WTC11 (cell line): ENCODE results near the gene CPT1B. TPM values are rescaled to one million over a fixed set of nuclear protein-coding genes. Genes with fewer than 3 reads are reported as not detected.

Source experiments
- ATAC-seq: fragments of 200-7000 bp; cut with Tn5 transposase; 2 replicates; pipeline ENCODE4 v1.10.0; 2021; ENCODE audit warnings: mild to moderate bottlenecking, moderate library complexity
- CTCF ChIA-PET: fragments of 300-600 bp; sonication (Branson Sonifier 250); formaldehyde crosslinking; loops from one replicate; lab custom pipeline; 2021; ENCODE audit warnings: antibody characterized with exemption; lab: Charles Lee
- POLR2A ChIA-PET: fragments of 350-600 bp; sonication (Branson Sonifier 250); formaldehyde crosslinking; loops from one replicate; lab custom pipeline; 2021; ENCODE audit warnings: antibody characterized with exemption; lab: Charles Lee
- DNase-seq: peaks from one replicate; pipeline ENCODE4 v3.0.0; 2021; ENCODE audit warnings: low spot score
- H3K27ac Mint-ChIP-seq: 2 replicates; pipeline ENCODE4 v1.8.0; 2021; ENCODE audit warnings: mixed read lengths
- H3K27me3 Mint-ChIP-seq: 2 replicates; pipeline ENCODE4 v1.8.0; 2021; ENCODE audit warnings: low read depth, mild to moderate bottlenecking, moderate library complexity, mixed read lengths
- H3K36me3 Mint-ChIP-seq: 2 replicates; pipeline ENCODE4 v1.8.0; 2021; ENCODE audit warnings: mixed read lengths
- H3K4me1 Mint-ChIP-seq: 2 replicates; pipeline ENCODE4 v1.8.0; 2022; ENCODE audit warnings: mixed read lengths
- H3K4me3 Mint-ChIP-seq: 2 replicates; pipeline ENCODE4 v1.8.0; 2021; ENCODE audit warnings: mild to moderate bottlenecking, moderate library complexity, mixed read lengths
- H3K9me3 Mint-ChIP-seq: 2 replicates; pipeline ENCODE4 v1.8.0; 2021; ENCODE audit warnings: mixed read lengths
- CREB1 ChIP-seq: sonication (generic); formaldehyde crosslinking; IDR thresholded peaks from 2 replicates; pipeline ENCODE4 v1.8.0; 2023; ENCODE audit warnings: mild to moderate bottlenecking, missing genetic modification reagents
- ELF4 ChIP-seq: sonication (generic); formaldehyde crosslinking; IDR thresholded peaks from 2 replicates; pipeline ENCODE4 v1.8.1; 2022; ENCODE audit warnings: low read depth, mild to moderate bottlenecking, moderate library complexity, missing genetic modification reagents
- FOXP1 ChIP-seq: sonication (generic); formaldehyde crosslinking; IDR thresholded peaks from 2 replicates; pipeline ENCODE4 v1.8.0; 2022; ENCODE audit warnings: missing genetic modification reagents, mild to moderate bottlenecking, moderate library complexity, borderline replicate concordance
- GTF2I ChIP-seq: fragments of 250-450 bp; sonication (Bioruptor Pico); conservative IDR thresholded peaks from 2 replicates; pipeline ENCODE4 v1.4.0; 2021; ENCODE audit warnings: mild to moderate bottlenecking
- HMGXB4 ChIP-seq: sonication (generic); formaldehyde crosslinking; IDR thresholded peaks from 2 replicates; pipeline ENCODE4 v1.8.1; 2023; ENCODE audit warnings: mild to moderate bottlenecking, moderate library complexity, missing genetic modification reagents
- KAT7 ChIP-seq: sonication (generic); formaldehyde crosslinking; IDR thresholded peaks from 2 replicates; pipeline ENCODE4 v1.8.1; 2023; ENCODE audit warnings: missing genetic modification reagents, mild to moderate bottlenecking, borderline replicate concordance
- MAX ChIP-seq: sonication (generic); formaldehyde crosslinking; IDR thresholded peaks from 2 replicates; pipeline ENCODE4 v1.8.0; 2022; ENCODE audit warnings: mild to moderate bottlenecking, missing genetic modification reagents
- MLX ChIP-seq: sonication (generic); formaldehyde crosslinking; IDR thresholded peaks from 2 replicates; pipeline ENCODE4 v1.8.1; 2023; ENCODE audit warnings: mild to moderate bottlenecking, missing genetic modification reagents, moderate library complexity
- USF1 ChIP-seq: sonication (generic); formaldehyde crosslinking; IDR thresholded peaks from 2 replicates; pipeline ENCODE4 v1.8.0; 2022; ENCODE audit warnings: mild to moderate bottlenecking, missing genetic modification reagents
- ZNF138 ChIP-seq: sonication (generic); formaldehyde crosslinking; conservative IDR thresholded peaks from 2 replicates; pipeline ENCODE4 v1.8.1; 2022; ENCODE audit warnings: mild to moderate bottlenecking, moderate library complexity, missing genetic modification reagents
- ZNF263 ChIP-seq: sonication (generic); formaldehyde crosslinking; IDR thresholded peaks from 2 replicates; pipeline ENCODE4 v1.8.1; 2022; ENCODE audit warnings: low read depth, mild to moderate bottlenecking, moderate library complexity, missing genetic modification reagents
- ZNF396 ChIP-seq: fragments of 250-450 bp; sonication (Bioruptor Pico); IDR thresholded peaks from 2 replicates; pipeline ENCODE4 v1.8.0; 2021; ENCODE audit warnings: mild to moderate bottlenecking, moderate library complexity, borderline replicate concordance
- ZNF416 ChIP-seq: fragments of 250-450 bp; sonication (Bioruptor Pico); IDR thresholded peaks from 2 replicates; pipeline ENCODE4 v1.9.0; 2021; ENCODE audit warnings: mild to moderate bottlenecking, inconsistent platforms
- ZNF671 ChIP-seq: fragments of 250-450 bp; sonication (Bioruptor Pico); IDR thresholded peaks from 2 replicates; pipeline ENCODE4 v1.8.0; 2021; ENCODE audit warnings: mild to moderate bottlenecking
- total RNA-seq: library from RNA; stranded (reverse); gene quantifications from 3 replicates; pipeline ENCODE4 v1.2.3, GENCODE V29; 2021

The CPT1B gene
- total RNA-seq, 1 experiment from 2014 or later = 33.7 TPM

- peaks cover 31% of the 10 kb centered on the region for H3K36me3 Mint-ChIP-seq
- ChIA-PET CTCF (interaction anchor here (1.8 kb wide), 1 partner anchor 10 kb away, joined by 10 read pairs; the partner anchor contains the start of gene SYCE3), POLR2A (no interaction called here)
- no peaks in the 10 kb centered on the region for H3K9me3 Mint-ChIP-seq
- TF ChIP-seq FOXP1 (CRISPR knock-in tag) (no peak), ZNF416 (CRISPR knock-in tag) (no peak), GTF2I (CRISPR knock-in tag) (no peak), ZNF263 (CRISPR knock-in tag) (no peak), USF1 (no peak)
- no peak overlapping the region for H3K27ac Mint-ChIP-seq
- no peak overlapping the region for H3K4me3 Mint-ChIP-seq
- no peaks in the 10 kb centered on the region for H3K4me1 Mint-ChIP-seq
- H3K27me3 Mint-ChIP-seq = no peaks in the 10 kb centered on the region
- DNase-seq (no peak), ATAC-seq (no peak)
Observed at GRCh38 chr22:50572965-50573364, 5.3 kb downstream of the CPT1B start.

GRCh38 chr22:50571264-50572175 lies 6.7 kb downstream of the CPT1B start:
- ChIA-PET CTCF (interaction anchor here (1.2 to 1.8 kb wide), 2 partner anchors 9 kb away, joined by 3 to 10 read pairs; partner anchors contain the start of gene SYCE3), POLR2A (no interaction called here)
- TF ChIP-seq KAT7 (CRISPR knock-in tag) = no peak
- H3K4me3 Mint-ChIP-seq = no peak overlapping the region
- ATAC-seq = no peak
- H3K27me3 Mint-ChIP-seq = no peaks in the 10 kb centered on the region
- DNase-seq = no peak
- H3K36me3 Mint-ChIP-seq = peaks cover 31% of the 10 kb centered on the region
- no peak overlapping the region for H3K27ac Mint-ChIP-seq
- no peaks in the 10 kb centered on the region for H3K9me3 Mint-ChIP-seq
- H3K4me1 Mint-ChIP-seq = no peaks in the 10 kb centered on the region

- TF ChIP-seq MLX = no peak
- no peak for TF ChIP-seq MAX (CRISPR knock-in tag)
- TF ChIP-seq ZNF671 (CRISPR knock-in tag) = no peak
- TF ChIP-seq ELF4 (CRISPR knock-in tag) = no peak
- no peak for TF ChIP-seq CREB1 (CRISPR knock-in tag)
- no peak for TF ChIP-seq HMGXB4
- no peak for TF ChIP-seq ZNF138 (CRISPR knock-in tag)
- no peak for TF ChIP-seq ZNF396 (CRISPR knock-in tag)
- TF ChIP-seq, all 79 proteins: peak for 0
- Mint-ChIP-seq H3K9me3 (no peaks in the 10 kb centered on the region), H3K27me3 (no peaks in the 10 kb centered on the region), H3K36me3 (peaks cover 31% of the 10 kb centered on the region), H3K27ac (no peak overlapping the region), H3K4me3 (no peak overlapping the region), H3K4me1 (no peaks in the 10 kb centered on the region)
- DNase-seq (no peak), ATAC-seq (no peak)
- POLR2A ChIA-PET = no interaction called here
- CTCF ChIA-PET = interaction anchor here (1.2 kb wide), 1 partner anchor 8 kb away, joined by 3 read pairs; the partner anchor contains the start of gene SYCE3
Observed at GRCh38 chr22:50570861-50571260, 7.4 kb downstream of the CPT1B start.
